AG04450 (cell line): ENCODE results near the gene GLDC. TPM values are rescaled to one million over a fixed set of nuclear protein-coding genes. Genes with fewer than 3 reads are reported as not detected.

ENCODE experiments used
- CTCF ChIA-PET: fragments of 300-600, 350-600 bp; formaldehyde crosslinking; extraction: SDS; loops from one replicate; lab custom pipeline; 2022; ENCODE audit warnings: antibody characterized with exemption, inconsistent platforms; lab: Charles Lee
- POLR2A ChIA-PET: fragments of 350-600 bp; formaldehyde crosslinking; extraction: SDS; loops from one replicate; lab custom pipeline; 2021; ENCODE audit warnings: antibody characterized with exemption, inconsistent platforms; lab: Yijun Ruan, JAX
- DNase-seq: peaks from one replicate; pipeline ENCODE4 v3.0.0-alpha.2; 2011; ENCODE audit warnings: low read depth, low spot score
- H3K27ac ChIP-seq: one replicate; pipeline ENCODE4 v1.5.1; 2012; ENCODE audit warnings: low read depth, low read length, control low read depth
- H3K27me3 ChIP-seq: one replicate; pipeline ENCODE4 v1.6.0; 2012; ENCODE audit warnings: low read length; ENCODE audit not compliant: control insufficient read depth, insufficient read depth
- H3K4me3 ChIP-seq: 2 replicates; pipeline ENCODE4 v1.5.1; 2011; ENCODE audit warnings: mild to moderate bottlenecking, low read depth, low read length, control low read depth
- H3K9me3 ChIP-seq: 2 replicates; pipeline ENCODE4 v1.5.1; 2012; ENCODE audit warnings: low read length; ENCODE audit not compliant: control insufficient read depth, insufficient read depth
- polyA plus RNA-seq: library from polyadenylated mRNA; depleted of rRNA; stranded (reverse); fragments of >200 nt; gene quantifications from 2 replicates; pipeline ENCODE4 v1.2.3, GENCODE V29; 2011
- TF ChIP-seq, protein P1 (sequence below): IDR thresholded peaks from 2 replicates; pipeline ENCODE4 v1.5.1; 2011; ENCODE audit warnings: low read depth, low read length, control low read depth, inconsistent platforms

The GLDC gene
- polyA plus RNA-seq, 1 experiment, result 0.20 TPM

- POLR2A ChIA-PET, result no interaction called here
These were observed 4.0 kb downstream of the GLDC start for GRCh38 chr9:6641561-6641960.

DNA sequence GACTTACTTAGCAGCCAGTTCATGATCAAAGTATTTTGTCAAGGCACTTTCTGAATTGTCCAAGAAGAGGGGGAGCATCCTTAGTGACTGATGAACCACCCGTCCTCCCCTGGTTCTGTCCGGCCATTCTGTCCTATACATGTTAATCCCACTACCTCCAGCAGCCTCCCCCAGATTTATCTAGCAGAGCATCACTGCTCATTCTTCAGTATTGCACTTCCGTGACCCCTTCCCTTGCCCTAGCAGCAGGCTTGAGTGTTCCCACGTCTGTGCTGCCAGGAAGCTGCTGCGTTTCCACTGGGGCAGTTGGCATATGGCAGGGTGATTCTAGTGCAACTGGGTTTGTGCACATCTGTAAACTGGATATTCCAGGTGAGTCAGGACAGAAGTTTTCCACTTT lies 4.5 kb downstream of the GLDC start:
- H3K4me3 ChIP-seq, result no peak overlapping the region
- DNase-seq, result no peak
- TF ChIP-seq, protein P1, sequence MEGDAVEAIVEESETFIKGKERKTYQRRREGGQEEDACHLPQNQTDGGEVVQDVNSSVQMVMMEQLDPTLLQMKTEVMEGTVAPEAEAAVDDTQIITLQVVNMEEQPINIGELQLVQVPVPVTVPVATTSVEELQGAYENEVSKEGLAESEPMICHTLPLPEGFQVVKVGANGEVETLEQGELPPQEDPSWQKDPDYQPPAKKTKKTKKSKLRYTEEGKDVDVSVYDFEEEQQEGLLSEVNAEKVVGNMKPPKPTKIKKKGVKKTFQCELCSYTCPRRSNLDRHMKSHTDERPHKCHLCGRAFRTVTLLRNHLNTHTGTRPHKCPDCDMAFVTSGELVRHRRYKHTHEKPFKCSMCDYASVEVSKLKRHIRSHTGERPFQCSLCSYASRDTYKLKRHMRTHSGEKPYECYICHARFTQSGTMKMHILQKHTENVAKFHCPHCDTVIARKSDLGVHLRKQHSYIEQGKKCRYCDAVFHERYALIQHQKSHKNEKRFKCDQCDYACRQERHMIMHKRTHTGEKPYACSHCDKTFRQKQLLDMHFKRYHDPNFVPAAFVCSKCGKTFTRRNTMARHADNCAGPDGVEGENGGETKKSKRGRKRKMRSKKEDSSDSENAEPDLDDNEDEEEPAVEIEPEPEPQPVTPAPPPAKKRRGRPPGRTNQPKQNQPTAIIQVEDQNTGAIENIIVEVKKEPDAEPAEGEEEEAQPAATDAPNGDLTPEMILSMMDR, result no peak
- H3K9me3 ChIP-seq, result no peaks in the 10 kb centered on the region; the same call in 1 of the 2 replicates
- POLR2A ChIA-PET, result no interaction called here
- H3K27me3 ChIP-seq, result peaks cover 27% of the 10 kb centered on the region
- CTCF ChIA-PET, result interaction anchor here (1.2 to 3.5 kb wide), 2 partner anchors 26 to 56 kb away, joined by 3 to 18 read pairs; no protein-coding TSS in a partner anchor
- no peak overlapping the region for H3K27ac ChIP-seq

More at GRCh38 chr9:6641561-6641960, 4.0 kb downstream of the GLDC start:
- DNase-seq, result no peak
- H3K27me3 ChIP-seq, result peaks cover 32% of the 10 kb centered on the region
- TF ChIP-seq, protein P1, result no peak
- CTCF ChIA-PET, result interaction anchor here (0.8 to 3.5 kb wide), 2 partner anchors 26 to 56 kb away, joined by 3 to 18 read pairs; no protein-coding TSS in a partner anchor
- no peak overlapping the region for H3K27ac ChIP-seq
- no peak overlapping the region for H3K4me3 ChIP-seq
- no peaks in the 10 kb centered on the region; the same call in 1 of the 2 replicates for H3K9me3 ChIP-seq

- CTCF ChIA-PET, result interaction anchor here (0.6 to 3.5 kb wide), 3 partner anchors 25 to 55 kb away, joined by 3 to 18 read pairs (median 4); no protein-coding TSS in a partner anchor
- POLR2A ChIA-PET, result no interaction called here
- H3K27ac ChIP-seq, result no peak overlapping the region
These were observed 5.1 kb downstream of the GLDC start for GRCh38 chr9:6640268-6641051.

DNA sequence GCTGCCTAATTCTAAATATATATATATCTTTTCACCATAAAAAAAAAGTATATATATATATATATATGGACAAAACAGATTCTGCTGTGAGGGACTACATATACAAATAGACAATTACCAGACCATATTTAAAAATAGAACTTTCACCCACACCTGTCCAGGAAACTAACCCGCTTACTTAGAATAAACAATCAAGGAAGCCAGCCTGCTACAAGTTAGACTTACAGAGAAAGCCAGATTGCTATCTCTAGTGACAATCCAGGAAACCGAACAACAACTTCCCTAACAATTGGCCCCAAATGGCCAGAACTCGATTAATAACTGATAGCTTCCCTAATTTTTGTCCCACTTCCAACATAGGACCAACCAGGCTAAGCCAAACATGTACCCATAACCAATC lies 5.9 kb downstream of the GLDC start:
- ChIA-PET POLR2A (no interaction called here), CTCF (interaction anchor here (0.6 to 3.5 kb wide), 2 partner anchors 26 to 28 kb away, joined by 4 to 18 read pairs; no protein-coding TSS in a partner anchor)
- peaks cover 16% of the 10 kb centered on the region for H3K27me3 ChIP-seq
- DNase-seq, result no peak
- H3K4me3 ChIP-seq, result no peak overlapping the region
- no peak overlapping the region for H3K27ac ChIP-seq
- TF ChIP-seq, protein P1, result no peak
- H3K9me3 ChIP-seq, result no peaks in the 10 kb centered on the region

More at GRCh38 chr9:6640268-6641051, 5.1 kb downstream of the GLDC start:
- DNase-seq, result no peak
- H3K4me3 ChIP-seq, result no peak overlapping the region
- H3K27me3 ChIP-seq, result peaks cover 21% of the 10 kb centered on the region
- TF ChIP-seq, protein P1, result no peak
- no peaks in the 10 kb centered on the region; the same call in 1 of the 2 replicates for H3K9me3 ChIP-seq

- CTCF ChIA-PET, result no interaction called here
These were observed 11.1 kb downstream of the GLDC start for GRCh38 chr9:6634444-6634843.

More at GRCh38 chr9:6634444-6634843, 11.1 kb downstream of the GLDC start:
- no peaks in the 10 kb centered on the region for H3K9me3 ChIP-seq
- POLR2A ChIA-PET, result no interaction called here
- no peak overlapping the region for H3K4me3 ChIP-seq
- H3K27ac ChIP-seq, result no peak overlapping the region
- TF ChIP-seq, protein P1, result no peak
- DNase-seq, result no peak
- no peaks in the 10 kb centered on the region for H3K27me3 ChIP-seq
